ENCODE results near the gene C12orf42.

DNA sequence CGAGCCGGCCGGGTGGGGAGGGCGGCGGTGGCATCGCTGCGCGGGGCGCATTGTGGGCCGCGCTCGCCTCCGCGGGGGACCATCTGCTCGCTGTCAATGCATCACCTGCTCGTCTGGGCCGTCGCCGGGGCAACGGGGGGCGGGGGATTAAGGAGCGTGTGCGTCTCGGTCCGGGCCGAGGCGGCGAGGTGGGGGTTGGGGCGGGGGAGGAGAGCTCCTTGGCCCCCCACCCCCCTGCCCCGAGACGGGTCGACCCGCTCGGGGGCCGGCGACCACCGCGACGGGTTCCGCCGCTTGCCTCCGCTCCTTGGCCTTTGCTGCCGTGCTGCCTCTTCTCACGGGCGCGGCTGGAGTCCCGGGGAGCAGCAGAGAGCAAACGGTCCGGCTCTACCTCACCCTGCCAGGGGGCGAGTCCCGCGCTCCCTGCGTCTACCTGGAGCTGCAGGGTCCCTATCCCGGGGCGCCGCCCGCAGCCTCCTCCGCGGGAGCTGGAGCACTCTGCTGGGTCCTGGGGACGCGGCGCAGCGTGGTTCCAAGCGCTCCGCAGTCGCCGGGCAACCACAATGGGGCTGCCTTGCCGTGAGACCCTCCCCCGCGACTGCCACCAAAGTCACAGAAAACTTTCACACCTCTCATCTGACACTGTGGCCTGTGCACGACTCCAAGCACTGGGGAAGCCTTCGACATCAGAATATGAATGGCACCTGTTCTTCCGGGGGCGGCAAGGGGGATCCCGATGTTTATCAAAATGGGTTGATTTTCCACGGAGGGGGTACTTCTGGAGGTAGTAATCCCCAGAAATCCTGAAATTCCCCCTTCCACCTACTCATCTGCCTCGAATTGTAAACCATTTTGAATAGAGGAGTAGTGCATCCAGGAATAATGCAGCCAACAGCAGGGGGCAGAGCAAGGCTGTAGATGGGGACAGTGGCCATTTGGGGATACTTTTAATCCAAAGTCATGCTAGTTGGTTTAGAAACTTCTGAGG is at the start of gene C12orf42:
- TF ChIP-seq POLR2A (IDR thresholded peaks at IDR 0.05) (no peak), CTCF (IDR thresholded peaks at IDR 0.05) (no peak)

Data from prostate gland (tissue), 2 donors.